Spinal cord (tissue), 10 donors: ENCODE results near the gene GPHN. TPM values are rescaled to one million over a fixed set of nuclear protein-coding genes. Genes with fewer than 3 reads are reported as not detected.

Experiments used
- DNase-seq, 6 donors: peaks; one replicate each; pipeline versions ENCODE4 v3.0.0 to v3.0.0-alpha.2; 2013 to 2015; ENCODE audit warnings: low spot score in 6 of 6, low read depth in 4 of 6
- H3K27ac ChIP-seq: one replicate; pipeline ENCODE4 v1.5.1; 2013; ENCODE audit warnings: low read depth, low read length, control low read depth
- H3K27me3 ChIP-seq: one replicate; pipeline ENCODE4 v1.6.1; 2013; ENCODE audit warnings: low read length; ENCODE audit not compliant: control insufficient read depth, insufficient read depth
- H3K36me3 ChIP-seq: one replicate; pipeline ENCODE4 v1.6.1; 2013; ENCODE audit warnings: low read length; ENCODE audit not compliant: control insufficient read depth, insufficient read depth
- H3K4me1 ChIP-seq: one replicate; pipeline ENCODE4 v1.6.1; 2013; ENCODE audit warnings: low read length; ENCODE audit not compliant: control insufficient read depth, insufficient read depth
- H3K4me3 ChIP-seq: one replicate; pipeline ENCODE4 v1.5.1; 2013; ENCODE audit warnings: low read depth, low read length, control low read depth
- H3K9me3 ChIP-seq: one replicate; pipeline ENCODE4 v1.6.1; 2013; ENCODE audit warnings: low read length; ENCODE audit not compliant: control insufficient read depth, insufficient read depth
- WGBS: methylation state at CpG from one replicate; pipeline ENCODE4 v1.1.5; 2013; ENCODE audit warnings: missing lambda C conversion rate; ENCODE audit not compliant: insufficient coverage; 5-methylcytosine and 5-hydroxymethylcytosine counted together
- polyA plus RNA-seq, 2 donors: library from polyadenylated mRNA; unstranded; fragments of 120-200 nt; gene quantifications; one replicate each; pipeline ENCODE4 v1.2.1, GENCODE V29; 2013; ENCODE audit not compliant: insufficient read length in 2 of 2
- total RNA-seq, 2 donors: library from RNA; depleted of rRNA in 1 of 2; stranded (reverse); fragments of 120-200 nt in 1 of 2; fragments of >200 nt in 1 of 2; gene quantifications; one replicate each; pipeline versions ENCODE4 v1.2.3 to v1.2.4, GENCODE V29; 2013 to 2014
- donor health status: healthy.

GPHN gene
- total and polyA plus RNA-seq, 4 donors, result 38.5 to 115 (median 103) TPM

DNA sequence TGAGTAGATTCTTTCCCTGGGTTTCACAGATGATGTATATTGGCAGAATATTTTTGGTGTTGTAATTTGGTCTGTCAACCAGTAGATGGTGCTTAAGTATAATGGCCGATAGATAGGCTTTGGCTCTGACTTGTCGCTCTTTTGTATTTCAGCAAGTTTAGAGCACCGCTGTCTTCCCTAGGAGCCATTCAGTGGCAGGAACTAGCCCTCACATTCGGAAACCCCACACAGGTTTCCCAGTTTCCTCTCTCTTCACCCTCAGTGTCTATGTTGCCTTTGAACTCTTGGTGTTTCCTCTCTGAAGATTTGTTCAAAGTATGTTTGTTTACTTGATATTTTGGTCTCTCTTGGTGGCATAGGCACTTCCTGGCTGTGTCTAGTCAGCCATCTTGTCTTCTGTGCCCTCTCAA, 102.2 kb downstream of the GPHN start:
- no peaks in the 10 kb centered on the region for H3K27me3 ChIP-seq

DNA sequence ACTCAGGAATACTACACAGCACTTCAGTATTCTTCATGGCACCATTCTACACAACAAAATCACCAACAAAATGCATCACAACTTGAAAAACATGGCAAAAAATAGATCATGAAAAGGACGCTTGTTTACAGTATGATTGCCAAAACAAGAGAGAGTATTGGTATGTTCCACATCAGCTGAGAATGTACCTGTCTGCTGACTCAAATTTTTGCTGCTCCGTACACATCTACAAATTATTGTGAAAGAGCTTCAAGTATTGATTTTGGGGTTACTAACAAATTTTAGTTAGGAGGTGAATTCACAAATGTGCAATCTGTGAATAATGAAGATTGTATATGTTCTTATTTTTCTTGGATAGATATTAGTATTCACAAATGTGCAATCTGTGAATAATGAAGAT, 105.4 kb downstream of the GPHN start:
- no CpG with 5 or more reads among the region's 2 CpGs for WGBS
- peaks cover 13% of the 10 kb centered on the region for H3K9me3 ChIP-seq
- no peak overlapping the region for H3K27ac ChIP-seq
- no peak for DNase-seq
- no peaks in the 10 kb centered on the region for H3K4me1 ChIP-seq
- no peaks in the 10 kb centered on the region for H3K27me3 ChIP-seq
- H3K36me3 ChIP-seq, result no peaks in the 10 kb centered on the region
- H3K4me3 ChIP-seq, result no peak overlapping the region

More for the DNA sequence above, 102.2 kb downstream of the GPHN start:
- no peak overlapping the region for H3K27ac ChIP-seq
- no peaks in the 10 kb centered on the region for H3K36me3 ChIP-seq
- H3K9me3 ChIP-seq, result peaks cover 5% of the 10 kb centered on the region
- DNase-seq, result no peak
- no peak overlapping the region for H3K4me3 ChIP-seq
- 75% methylated on average over 3 of the region's 4 CpGs for WGBS
- H3K4me1 ChIP-seq, result no peaks in the 10 kb centered on the region

DNA sequence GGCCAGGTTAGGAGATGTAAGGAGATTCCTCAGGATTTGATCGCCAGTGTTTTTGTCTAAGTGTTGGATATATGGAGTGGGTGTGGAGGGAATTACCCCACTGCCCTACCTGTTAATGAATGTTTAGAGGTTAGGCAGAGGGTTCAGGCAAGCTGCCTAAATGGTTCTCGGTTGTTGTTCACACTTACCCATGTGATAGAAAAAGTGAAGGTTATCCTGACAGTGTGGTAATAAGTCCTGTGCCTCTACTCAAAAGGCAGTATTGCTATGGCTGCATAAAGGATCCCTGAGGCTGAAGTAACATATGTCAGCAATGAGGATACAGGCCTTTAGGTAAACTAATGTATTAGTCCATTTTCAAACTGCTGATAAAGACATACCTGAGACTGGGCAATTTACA, 112.0 kb downstream of the GPHN start:
- no peaks in the 10 kb centered on the region for H3K4me1 ChIP-seq
- H3K27ac ChIP-seq, result no peak overlapping the region
- H3K9me3 ChIP-seq, result peaks cover 13% of the 10 kb centered on the region
- no peak overlapping the region for H3K4me3 ChIP-seq
- no peaks in the 10 kb centered on the region for H3K27me3 ChIP-seq
- H3K36me3 ChIP-seq, result no peaks in the 10 kb centered on the region
- no peak for DNase-seq
- 95% methylated on average over 2 of the region's 2 CpGs for WGBS

DNA sequence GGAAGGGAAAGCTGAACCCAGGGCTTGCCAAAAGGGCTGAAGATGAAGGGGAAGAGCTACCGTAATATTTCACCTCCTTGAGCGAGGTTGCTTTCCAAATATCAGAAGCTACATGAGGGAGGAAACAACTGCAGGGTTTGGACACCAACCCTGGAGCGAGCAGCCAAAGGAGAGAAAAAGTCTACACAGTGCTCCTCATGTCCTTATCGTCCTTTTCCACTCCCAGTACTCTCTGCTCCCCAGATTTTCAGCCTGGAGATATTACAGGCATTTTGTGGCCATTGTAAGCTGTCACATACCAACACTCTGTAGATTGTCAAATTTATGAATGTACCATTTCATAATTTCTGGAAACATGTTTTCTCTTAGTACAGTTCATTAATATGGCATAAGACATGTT, 115.9 kb downstream of the GPHN start:
- DNase-seq, result no peak
- WGBS, result no CpG with 5 or more reads among the region's 4 CpGs
- no peak overlapping the region for H3K27ac ChIP-seq

DNA sequence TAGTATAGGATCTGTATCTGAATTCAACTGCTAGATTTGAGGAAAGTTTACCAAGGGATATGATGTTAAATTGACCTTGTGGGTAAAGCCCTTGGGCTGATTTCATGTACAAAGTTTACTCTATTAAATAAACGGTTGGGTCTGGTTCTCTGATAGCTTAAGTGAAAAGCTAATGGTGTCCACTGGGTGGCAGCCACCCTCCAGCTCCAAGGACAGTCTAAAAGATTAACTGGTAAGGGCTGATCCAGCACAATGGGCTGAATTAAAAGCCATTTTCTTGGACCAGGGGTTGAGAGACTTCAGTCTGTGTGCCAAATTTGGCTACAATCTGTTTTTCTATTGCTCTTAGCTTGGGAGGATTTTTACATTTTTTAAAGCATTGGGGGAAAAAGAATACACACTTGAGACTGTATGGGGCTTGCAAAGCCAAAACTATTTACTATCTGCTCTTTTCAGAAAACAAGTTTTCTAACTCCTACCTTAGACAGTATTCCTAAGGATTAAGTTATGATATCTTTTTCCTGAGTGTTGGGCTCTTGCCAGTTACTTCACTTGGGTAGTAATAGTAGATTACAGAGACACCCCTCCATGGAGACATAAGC, 116.5 kb downstream of the GPHN start:
- Histone ChIP-seq H3K4me3 (no peak overlapping the region), H3K4me1 (no peaks in the 10 kb centered on the region), H3K27me3 (no peaks in the 10 kb centered on the region), H3K27ac (no peak overlapping the region), H3K9me3 (peaks cover 3% of the 10 kb centered on the region), H3K36me3 (no peaks in the 10 kb centered on the region)
- 0% methylated on average over 1 of the region's 1 CpG for WGBS
- peak; percentile 19 to 76 (median 37) for DNase-seq

More for the DNA sequence above, 115.9 kb downstream of the GPHN start:
- Histone ChIP-seq H3K36me3 (no peaks in the 10 kb centered on the region), H3K4me3 (no peak overlapping the region), H3K27me3 (no peaks in the 10 kb centered on the region), H3K4me1 (no peaks in the 10 kb centered on the region), H3K9me3 (peaks cover 3% of the 10 kb centered on the region)

DNA sequence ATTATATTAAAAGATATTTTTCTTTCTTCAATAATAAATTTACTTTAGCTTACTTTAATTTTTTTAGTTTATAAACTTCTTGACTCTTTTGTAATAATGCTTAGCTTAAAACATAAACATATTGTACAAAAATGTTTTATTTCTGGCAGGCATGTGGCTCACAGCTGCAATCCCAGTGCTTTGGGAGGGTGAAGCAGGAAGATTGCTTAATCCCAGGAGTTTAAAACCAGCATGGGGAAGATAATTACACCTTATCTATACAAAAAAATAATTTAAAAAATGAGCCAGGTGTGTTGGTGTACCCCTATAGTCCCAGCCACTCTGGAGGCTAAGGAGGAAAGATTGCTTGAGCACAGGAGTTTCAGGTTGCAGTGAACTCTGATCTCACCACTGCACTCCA, 120.7 kb downstream of the GPHN start:
- Histone ChIP-seq H3K9me3 (no peaks in the 10 kb centered on the region), H3K36me3 (no peaks in the 10 kb centered on the region), H3K4me3 (no peak overlapping the region), H3K27me3 (no peaks in the 10 kb centered on the region), H3K27ac (no peak overlapping the region), H3K4me1 (no peaks in the 10 kb centered on the region)
- DNase-seq, result no peak

DNA sequence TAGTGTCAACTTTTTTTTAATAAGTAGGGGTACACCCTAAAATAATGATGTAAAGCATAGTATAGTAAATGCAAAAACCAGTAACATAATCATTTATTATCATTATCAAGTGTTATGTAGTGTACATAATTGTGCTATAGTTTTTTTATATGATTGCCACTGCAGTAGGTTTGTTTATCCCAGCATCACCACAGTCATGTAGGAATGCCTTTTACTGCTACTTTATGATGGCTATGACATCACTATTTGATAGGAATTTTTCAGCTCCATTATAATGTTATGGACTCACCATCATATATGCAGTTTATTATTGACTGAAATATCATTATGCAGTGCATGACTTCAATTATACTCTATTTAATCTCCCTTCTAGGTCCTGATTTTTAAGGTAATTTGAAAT, 121.6 kb downstream of the GPHN start:
- no peak for DNase-seq
- Histone ChIP-seq H3K9me3 (no peaks in the 10 kb centered on the region), H3K36me3 (no peaks in the 10 kb centered on the region), H3K27me3 (no peaks in the 10 kb centered on the region), H3K27ac (no peak overlapping the region), H3K4me1 (peaks cover 2% of the 10 kb centered on the region), H3K4me3 (no peak overlapping the region)

DNA sequence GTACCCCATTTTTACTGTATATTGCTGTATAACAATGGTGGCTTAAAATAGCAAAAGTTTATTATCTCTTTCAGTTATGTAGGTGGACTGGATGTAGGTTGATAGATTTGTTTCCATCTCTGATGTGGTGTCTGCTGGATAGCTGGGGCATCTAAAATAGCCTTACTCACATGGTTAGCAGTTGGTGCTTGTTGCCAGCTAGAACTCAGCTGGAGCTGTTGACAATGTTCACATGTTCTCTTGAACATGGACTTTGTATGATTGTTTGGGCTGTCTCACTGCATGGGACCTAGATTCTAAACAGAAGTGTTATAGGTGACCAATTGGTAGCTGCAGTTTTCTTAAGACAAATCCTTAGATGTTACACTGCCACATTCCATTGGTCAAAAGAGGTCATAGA, 126.9 kb downstream of the GPHN start:
- Histone ChIP-seq H3K27me3 (no peaks in the 10 kb centered on the region), H3K27ac (no peak overlapping the region), H3K4me1 (peaks cover 3% of the 10 kb centered on the region), H3K4me3 (no peak overlapping the region), H3K9me3 (no peaks in the 10 kb centered on the region), H3K36me3 (no peaks in the 10 kb centered on the region)
- no peak for DNase-seq

DNA sequence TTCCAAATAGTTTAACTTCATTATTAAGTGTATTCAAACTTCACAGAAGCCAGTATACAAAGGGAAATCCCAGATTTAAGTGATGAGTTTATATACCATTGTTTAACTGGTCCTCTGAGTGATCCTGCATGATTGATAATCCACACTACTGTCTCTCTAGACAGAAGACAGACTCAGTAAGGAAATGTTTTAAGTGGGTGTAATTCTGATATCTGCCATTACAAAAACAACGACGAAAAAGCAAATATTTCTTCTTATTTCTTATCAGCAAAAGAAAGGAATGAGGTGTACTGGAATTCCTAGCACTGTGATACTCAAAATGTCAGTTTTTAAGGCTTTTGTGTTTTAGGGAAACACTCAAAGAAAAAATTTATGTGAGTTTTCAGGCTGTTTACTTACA, 127.5 kb downstream of the GPHN start:
- Histone ChIP-seq H3K36me3 (no peaks in the 10 kb centered on the region), H3K4me1 (peaks cover 3% of the 10 kb centered on the region), H3K27me3 (no peaks in the 10 kb centered on the region), H3K4me3 (no peak overlapping the region), H3K27ac (no peak overlapping the region), H3K9me3 (no peaks in the 10 kb centered on the region)
- no CpG with 5 or more reads among the region's 2 CpGs for WGBS
- no peak for DNase-seq

DNA sequence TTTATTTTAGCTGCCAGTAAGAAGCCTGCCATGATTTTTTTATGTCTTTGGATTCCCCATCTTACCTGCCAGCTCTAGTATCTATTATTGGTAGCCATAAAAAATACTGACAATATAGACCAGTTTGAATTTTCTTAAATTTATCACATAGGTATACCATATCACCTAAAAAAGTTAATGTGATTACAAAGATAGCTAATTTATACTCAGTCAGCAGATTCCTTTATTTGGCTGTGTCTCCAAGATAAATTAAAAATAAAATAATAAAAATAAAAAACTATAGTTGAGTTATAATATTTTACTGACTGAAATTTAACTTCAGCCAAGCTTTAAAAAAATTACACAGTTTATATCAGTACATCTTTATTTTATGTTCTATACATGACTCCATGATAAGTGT, 128.3 kb downstream of the GPHN start:
- Histone ChIP-seq H3K36me3 (no peaks in the 10 kb centered on the region), H3K9me3 (no peaks in the 10 kb centered on the region), H3K4me3 (no peak overlapping the region), H3K27me3 (no peaks in the 10 kb centered on the region), H3K27ac (no peak overlapping the region), H3K4me1 (peaks cover 3% of the 10 kb centered on the region)
- no peak for DNase-seq
